GM12874 (cell line): ENCODE measurements around the gene ZC3H13.

Experiments
- CTCF ChIP-seq: IDR thresholded peaks from 2 replicates; pipeline ENCODE4 v1.5.1; 2011; ENCODE audit warnings: low read depth, mild to moderate bottlenecking, control low read depth, low read length, moderate library complexity; ENCODE audit not compliant: insufficient read depth

ZC3H13 gene

GRCh38 chr13:46031581-46032263 lies 20.8 kb downstream of the ZC3H13 start:
- TF ChIP-seq CTCF = no peak

- no peak for TF ChIP-seq CTCF
Observed at GRCh38 chr13:46025157-46025556, 27.4 kb downstream of the ZC3H13 start.

GRCh38 chr13:46022481-46022880 lies 30.1 kb downstream of the ZC3H13 start:
- no peak for TF ChIP-seq CTCF

- no peak for TF ChIP-seq CTCF
Observed at GRCh38 chr13:46016216-46016615, 36.3 kb downstream of the ZC3H13 start.

GRCh38 chr13:46015366-46015765 lies 37.2 kb downstream of the ZC3H13 start:
- no peak for TF ChIP-seq CTCF

GRCh38 chr13:46012404-46012803 lies 40.1 kb downstream of the ZC3H13 start:
- TF ChIP-seq CTCF = no peak

GRCh38 chr13:46010148-46010547 lies 42.4 kb downstream of the ZC3H13 start:
- TF ChIP-seq CTCF = no peak
